GM12874 (cell line): Measurements from ENCODE around the gene RFESD.

Source experiments
- CTCF ChIP-seq: IDR thresholded peaks from 2 replicates; pipeline ENCODE4 v1.5.1; 2011; ENCODE audit warnings: low read depth, mild to moderate bottlenecking, control low read depth, low read length, moderate library complexity; ENCODE audit not compliant: insufficient read depth

RFESD gene

GRCh38 chr5:95646569-95647431, at the start of gene RFESD:
Gene RFESD (plus strand): TSS chr5:95646777. CDS start chr5:95652272, 5,495 bp downstream.
- no peak for TF ChIP-seq CTCF

GRCh38 chr5:95599252-95599651, 47.3 kb upstream of the RFESD start:
- TF ChIP-seq CTCF: no peak

GRCh38 chr5:95600557-95600956, 46.0 kb upstream of the RFESD start:
- no peak for TF ChIP-seq CTCF

- TF ChIP-seq CTCF: no peak
Measured at GRCh38 chr5:95605786-95606185, 40.8 kb upstream of the RFESD start.

- no peak for TF ChIP-seq CTCF
Measured at GRCh38 chr5:95606419-95606818, 40.2 kb upstream of the RFESD start.

GRCh38 chr5:95609711-95610110, 36.9 kb upstream of the RFESD start:
- no peak for TF ChIP-seq CTCF

GRCh38 chr5:95610546-95610945, 36.0 kb upstream of the RFESD start:
- TF ChIP-seq CTCF: no peak
